CD4-positive, CD25-positive, alpha-beta regulatory T cell (primary cell): Measurements from ENCODE around the gene SH2B2. TPM values are rescaled to one million over a fixed set of nuclear protein-coding genes. Genes with fewer than 3 reads are reported as not detected.

ENCODE experiments used
- ATAC-seq, 2 donors: fragments of 150-1000 bp; cut with Tn5 transposase; one replicate each; pipeline ENCODE4 v1.10.0; 2021; ENCODE audit warnings: low read depth in 2 of 2, moderate number of reproducible peaks in 2 of 2, moderate library complexity in 1 of 2
- DNase-seq, 3 donors: peaks; one replicate each; pipeline versions ENCODE4 v3.0.0 to v3.0.0-alpha.2; 2012 to 2022; ENCODE audit warnings: mixed read lengths in 1 of 3
- H3K27ac ChIP-seq: one replicate; pipeline ENCODE4 v1.7.0; 2013; ENCODE audit warnings: mild to moderate bottlenecking, low read length; ENCODE audit not compliant: insufficient read depth, poor library complexity, severe bottlenecking
- H3K27me3 ChIP-seq: one replicate; pipeline ENCODE4 v1.7.0; 2013; ENCODE audit warnings: low read length; ENCODE audit not compliant: control insufficient read depth, insufficient read depth
- H3K36me3 ChIP-seq: one replicate; pipeline ENCODE4 v1.7.0; 2013; ENCODE audit warnings: mild to moderate bottlenecking, low read length, moderate library complexity; ENCODE audit not compliant: control insufficient read depth, insufficient read depth
- H3K4me1 ChIP-seq: 2 replicates; pipeline ENCODE4 v1.7.0; 2013; ENCODE audit warnings: mild to moderate bottlenecking, low read length; ENCODE audit not compliant: insufficient read depth, control insufficient read depth, poor library complexity, severe bottlenecking
- H3K4me3 ChIP-seq: one replicate; pipeline ENCODE4 v1.7.0; 2013; ENCODE audit warnings: low read depth, mild to moderate bottlenecking, low read length, moderate library complexity
- H3K9me3 ChIP-seq, 2 experiments: 1 replicate in 1 of 2; 2 replicates in 1 of 2; pipeline ENCODE4 v1.7.0; 2013; ENCODE audit warnings: low read length in 2 of 2, mild to moderate bottlenecking in 1 of 2, moderate library complexity in 1 of 2; ENCODE audit not compliant: control insufficient read depth in 2 of 2
- H3K27ac Mint-ChIP-seq, 3 donors: one replicate each; pipeline ENCODE4 v1.8.0; 2020 to 2022; ENCODE audit warnings: mild to moderate bottlenecking in 3 of 3, mixed read lengths in 3 of 3, moderate library complexity in 2 of 3
- H3K27me3 Mint-ChIP-seq: one replicate; pipeline ENCODE4 v1.8.0; 2022; ENCODE audit warnings: mild to moderate bottlenecking, mixed read lengths
- H3K36me3 Mint-ChIP-seq: one replicate; pipeline ENCODE4 v1.8.0; 2020; ENCODE audit warnings: mixed read lengths
- H3K4me1 Mint-ChIP-seq, 4 donors: one replicate each; pipeline ENCODE4 v1.8.0; 2020 to 2022; ENCODE audit warnings: mixed read lengths in 4 of 4, mild to moderate bottlenecking in 1 of 4
- H3K4me3 Mint-ChIP-seq, 4 donors: one replicate each; pipeline ENCODE4 v1.8.0; 2020 to 2022; ENCODE audit warnings: mild to moderate bottlenecking in 4 of 4, mixed read lengths in 4 of 4, moderate library complexity in 3 of 4
- H3K9me3 Mint-ChIP-seq, 7 donors: one replicate each; pipeline ENCODE4 v1.8.0; 2020 to 2022; ENCODE audit warnings: mixed read lengths in 7 of 7, mild to moderate bottlenecking in 3 of 7, moderate library complexity in 2 of 7
- polyA plus RNA-seq, 4 donors: library from polyadenylated mRNA; unstranded; fragments of 300-500 nt; fragmentation: Illumina TruSeq; gene quantifications; one replicate each; pipeline ENCODE4 v1.2.3, GENCODE V29; 2021
- total RNA-seq: library from RNA; stranded (reverse); gene quantifications from one replicate; pipeline ENCODE4 v1.2.3, GENCODE V29; 2022

SH2B2 gene
- total and polyA plus RNA-seq, 5 donors from 2014 or later, result 0.24 to 0.94 (median 0.70) TPM

- peak; percentile 65 to 80 for ATAC-seq
- Mint-ChIP-seq H3K9me3 (peaks cover 0 to 1% (median 0%) of the 10 kb centered on the region in 7 donors), H3K27ac (no peak overlapping the region), H3K4me3 (no peak overlapping the region), H3K4me1 (peaks cover 0 to 9% (median 2%) of the 10 kb centered on the region in 4 donors), H3K27me3 (peaks cover 5% of the 10 kb centered on the region), H3K36me3 (no peaks in the 10 kb centered on the region)
- Histone ChIP-seq H3K9me3 (no peaks in the 10 kb centered on the region), H3K4me1 (peaks cover 9% of the 10 kb centered on the region), H3K27me3 (no peaks in the 10 kb centered on the region), H3K27ac (no peak overlapping the region), H3K36me3 (no peaks in the 10 kb centered on the region), H3K4me3 (no peak overlapping the region)
- peak; percentile 42 to 62 (median 59) for DNase-seq
These were observed 6.9 kb upstream of the SH2B2 start for GRCh38 chr7:102279537-102280400.

- H3K27ac Mint-ChIP-seq, result no peak overlapping the region
- Histone ChIP-seq H3K27me3 (no peaks in the 10 kb centered on the region), H3K36me3 (no peaks in the 10 kb centered on the region), H3K9me3 (no peaks in the 10 kb centered on the region), H3K27ac (no peak overlapping the region), H3K4me3 (no peak overlapping the region), H3K4me1 (peaks cover 16% of the 10 kb centered on the region)
- H3K27me3 Mint-ChIP-seq, result peaks cover 11% of the 10 kb centered on the region
- ATAC-seq, result no peak
- H3K4me3 Mint-ChIP-seq, result no peak overlapping the region
- DNase-seq, result no peak
- H3K36me3 Mint-ChIP-seq, result no peaks in the 10 kb centered on the region
- H3K4me1 Mint-ChIP-seq, result peaks cover 0 to 17% (median 5%) of the 10 kb centered on the region in 4 donors
- peaks cover 0 to 1% (median 0%) of the 10 kb centered on the region in 7 donors for H3K9me3 Mint-ChIP-seq
These were observed 6.1 kb upstream of the SH2B2 start for GRCh38 chr7:102280521-102280920.

DNA sequence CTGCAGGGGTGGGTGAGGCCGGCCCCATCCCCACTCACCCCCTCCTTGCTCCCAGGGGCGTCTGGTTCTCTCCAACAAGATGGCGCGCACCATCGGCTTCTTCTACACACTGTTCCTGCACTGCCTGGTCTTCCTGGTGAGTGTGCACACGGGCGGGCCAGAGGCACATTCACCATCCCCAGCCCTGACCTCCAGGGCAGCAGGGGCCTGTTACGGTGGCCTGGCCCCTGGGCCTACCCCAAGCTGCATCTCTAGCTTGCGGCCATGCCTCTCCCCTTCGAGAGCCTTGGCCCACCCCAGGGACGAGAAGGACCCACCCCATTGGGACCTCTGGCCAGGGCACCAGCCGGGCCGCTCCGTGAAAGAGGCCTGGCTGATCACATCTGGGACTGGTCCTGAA is 4.9 kb upstream of the SH2B2 start:
- Mint-ChIP-seq H3K27me3 (peaks cover 12% of the 10 kb centered on the region), H3K36me3 (no peaks in the 10 kb centered on the region), H3K9me3 (peaks cover 0 to 1% (median 0%) of the 10 kb centered on the region in 7 donors), H3K27ac (no peak overlapping the region), H3K4me3 (peak overlapping the region in 1 of 4 donors; percentile 65), H3K4me1 (peaks cover 0 to 18% (median 5%) of the 10 kb centered on the region in 4 donors)
- Histone ChIP-seq H3K4me3 (no peak overlapping the region), H3K27ac (no peak overlapping the region), H3K27me3 (no peaks in the 10 kb centered on the region), H3K4me1 (peaks cover 25% of the 10 kb centered on the region), H3K9me3 (no peaks in the 10 kb centered on the region), H3K36me3 (no peaks in the 10 kb centered on the region)
- no peak for ATAC-seq
- no peak for DNase-seq

- H3K27ac Mint-ChIP-seq, result no peak overlapping the region
- H3K4me3 Mint-ChIP-seq, result peak overlapping the region in 2 of 4 donors; percentile 10 to 65
- H3K9me3 Mint-ChIP-seq, result peaks cover 0 to 1% (median 0%) of the 10 kb centered on the region in 7 donors
These were observed 4.0 kb upstream of the SH2B2 start for GRCh38 chr7:102282465-102283362.

DNA sequence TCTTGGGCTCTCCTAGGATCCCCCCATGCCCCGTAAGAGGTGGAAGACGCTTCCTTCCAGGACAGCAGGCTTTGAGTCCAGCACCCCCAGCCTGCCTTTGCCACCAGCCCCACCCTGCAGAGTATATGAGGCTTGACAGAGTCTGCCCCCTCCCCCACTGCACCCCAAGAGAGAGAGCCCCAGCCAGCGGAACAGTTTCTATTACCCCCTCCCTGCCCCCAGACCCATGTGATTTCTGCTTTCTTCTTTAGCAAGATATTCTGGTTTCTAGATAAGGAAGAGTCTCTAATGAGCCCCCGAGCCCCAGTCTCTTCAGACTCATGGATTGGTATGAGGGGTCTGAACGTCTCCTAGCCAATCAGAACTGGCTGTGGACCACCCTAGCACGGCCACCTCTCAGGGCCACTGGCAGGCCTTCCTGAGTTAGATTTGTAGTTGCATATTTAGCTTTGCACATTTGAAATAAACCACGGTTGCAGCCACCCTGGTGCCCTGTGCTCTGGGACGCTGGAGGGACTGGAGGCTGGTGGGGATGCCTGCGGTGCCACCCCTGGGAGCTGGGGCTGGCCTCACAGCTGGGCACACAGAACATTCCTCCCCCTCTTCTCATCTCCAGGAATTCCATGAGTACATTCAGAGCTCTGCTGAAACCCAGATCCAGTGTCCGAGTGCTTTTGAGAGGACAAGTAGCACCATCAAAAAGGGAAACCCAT is 3.0 kb upstream of the SH2B2 start:
- peaks cover 19% of the 10 kb centered on the region for H3K27me3 Mint-ChIP-seq
- no peaks in the 10 kb centered on the region for H3K36me3 Mint-ChIP-seq
- no peaks in the 10 kb centered on the region for H3K9me3 ChIP-seq
- no peak overlapping the region for H3K27ac Mint-ChIP-seq
- H3K4me1 ChIP-seq, result peaks cover 37% of the 10 kb centered on the region
- peaks cover 0 to 1% (median 0%) of the 10 kb centered on the region in 7 donors for H3K9me3 Mint-ChIP-seq
- DNase-seq (no peak), ATAC-seq (no peak)
- H3K4me3 ChIP-seq, result no peak overlapping the region
- no peak overlapping the region for H3K27ac ChIP-seq
- no peaks in the 10 kb centered on the region for H3K36me3 ChIP-seq
- no peaks in the 10 kb centered on the region for H3K27me3 ChIP-seq
- peak overlapping the region in 1 of 4 donors; percentile 71 for H3K4me3 Mint-ChIP-seq
- H3K4me1 Mint-ChIP-seq, result peaks cover 0 to 23% (median 5%) of the 10 kb centered on the region in 4 donors

More at GRCh38 chr7:102282465-102283362, 4.0 kb upstream of the SH2B2 start:
- Histone ChIP-seq H3K4me1 (peaks cover 30% of the 10 kb centered on the region), H3K4me3 (no peak overlapping the region), H3K36me3 (no peaks in the 10 kb centered on the region), H3K9me3 (no peaks in the 10 kb centered on the region), H3K27me3 (no peaks in the 10 kb centered on the region), H3K27ac (no peak overlapping the region)
- Mint-ChIP-seq H3K27me3 (peaks cover 12% of the 10 kb centered on the region), H3K36me3 (no peaks in the 10 kb centered on the region), H3K4me1 (peaks cover 0 to 18% (median 5%) of the 10 kb centered on the region in 4 donors)
- ATAC-seq, result no peak
- DNase-seq, result no peak

GRCh38 chr7:102284399-102284798 is 2.3 kb upstream of the SH2B2 start:
- peak in 1 of 3 donors; percentile 7 for DNase-seq
- peaks cover 19% of the 10 kb centered on the region for H3K27me3 Mint-ChIP-seq
- peak overlapping the region in 1 of 3 donors; percentile 46 for H3K27ac Mint-ChIP-seq
- H3K4me1 ChIP-seq, result peaks cover 36% of the 10 kb centered on the region
- no peak overlapping the region for H3K27ac ChIP-seq
- peaks cover 0 to 1% (median 0%) of the 10 kb centered on the region in 7 donors for H3K9me3 Mint-ChIP-seq
- peaks cover 0 to 28% (median 5%) of the 10 kb centered on the region in 4 donors for H3K4me1 Mint-ChIP-seq
- H3K36me3 ChIP-seq, result no peaks in the 10 kb centered on the region
- ATAC-seq, result no peak
- H3K36me3 Mint-ChIP-seq, result no peaks in the 10 kb centered on the region
- H3K9me3 ChIP-seq, result no peaks in the 10 kb centered on the region
- peak overlapping the region in 3 of 4 donors; percentile 53 to 92 (median 75) for H3K4me3 Mint-ChIP-seq
- H3K4me3 ChIP-seq, result no peak overlapping the region
- H3K27me3 ChIP-seq, result no peaks in the 10 kb centered on the region
